CD4-positive, alpha-beta T cell treated with Interleukin-1 beta for 1 hour (primary cell): ENCODE data around the gene SIGLEC5.

Experiments used
- DNase-seq, 2 donors: peaks; one replicate each; pipeline ENCODE4 v3.0.0-alpha.2; 2020 to 2022

Gene SIGLEC5

GRCh38 chr19:51630315-51630714 is at the start of gene SIGLEC5:
TSS of gene SIGLEC5 (minus strand) at chr19:51630401. CDS start at chr19:51630335, 66 bp downstream.
- peak in 1 of 2 donors; percentile 10 for DNase-seq

DNA sequence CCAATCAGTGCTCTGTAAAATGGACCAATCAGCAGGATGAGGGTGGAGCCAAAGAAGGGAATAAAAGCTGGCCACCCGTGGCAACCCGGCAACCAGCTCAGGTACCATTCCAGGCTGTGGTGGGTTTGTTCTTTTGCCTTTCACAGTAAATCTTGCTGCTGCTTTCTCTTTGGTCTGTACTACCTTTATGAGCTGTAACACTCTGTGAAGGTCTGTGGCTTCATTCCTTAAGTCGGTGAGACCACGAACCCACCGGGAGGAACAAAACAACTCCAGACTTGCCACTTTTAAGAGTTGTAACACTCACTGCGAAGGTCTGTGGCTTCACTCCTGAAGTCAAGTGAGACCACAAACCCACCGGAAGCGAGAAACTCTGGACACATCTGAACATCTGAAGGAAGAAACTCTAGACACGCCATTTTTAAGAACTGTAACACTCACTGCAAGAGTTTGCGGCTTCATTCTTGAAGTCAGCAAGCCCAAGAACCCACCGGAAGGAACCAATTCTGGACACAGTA is 46.4 kb upstream of the SIGLEC5 start:
- DNase-seq, result peak; percentile 25 to 45

GRCh38 chr19:51675911-51676565 is 45.8 kb upstream of the SIGLEC5 start:
- DNase-seq, result peak; percentile 16 to 24

DNA sequence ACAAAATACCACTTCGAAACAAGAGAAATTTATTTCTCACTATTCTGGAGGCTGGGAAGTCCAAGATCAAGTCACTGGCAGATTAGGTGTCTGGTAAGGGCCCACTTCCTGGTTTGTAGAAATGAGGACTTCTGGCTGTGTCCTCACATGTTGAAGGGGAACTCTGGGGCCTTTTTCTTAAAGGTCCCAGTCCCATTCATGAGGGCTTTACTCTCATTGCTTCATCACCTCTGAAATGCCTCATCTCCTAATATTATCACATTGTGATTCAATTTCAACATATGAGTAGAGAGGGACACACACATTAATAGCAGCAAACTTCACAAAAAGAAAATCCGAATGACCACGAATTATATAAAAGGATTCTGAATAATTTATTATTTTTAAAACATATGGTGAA is 38.0 kb upstream of the SIGLEC5 start:
- DNase-seq, result no peak

DNA sequence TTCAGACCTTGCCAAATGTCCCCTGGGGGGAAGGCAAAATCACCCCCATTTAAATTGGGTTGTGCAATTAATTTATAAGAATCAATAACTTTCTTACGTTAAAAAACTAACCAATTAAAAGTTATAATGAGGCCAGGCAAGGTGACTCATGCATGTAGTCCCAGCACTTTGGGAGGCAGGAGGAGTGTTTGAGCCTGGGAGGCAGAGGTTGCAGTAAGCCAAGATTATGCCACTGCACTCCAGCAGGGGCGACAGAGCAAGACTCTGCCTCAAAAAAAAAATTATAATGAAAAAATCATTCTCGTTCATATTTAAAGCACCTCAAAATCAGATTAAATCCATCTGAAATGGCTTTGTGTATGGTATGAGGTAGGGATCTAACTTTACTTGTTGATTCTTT is 34.8 kb upstream of the SIGLEC5 start:
- no peak for DNase-seq

DNA sequence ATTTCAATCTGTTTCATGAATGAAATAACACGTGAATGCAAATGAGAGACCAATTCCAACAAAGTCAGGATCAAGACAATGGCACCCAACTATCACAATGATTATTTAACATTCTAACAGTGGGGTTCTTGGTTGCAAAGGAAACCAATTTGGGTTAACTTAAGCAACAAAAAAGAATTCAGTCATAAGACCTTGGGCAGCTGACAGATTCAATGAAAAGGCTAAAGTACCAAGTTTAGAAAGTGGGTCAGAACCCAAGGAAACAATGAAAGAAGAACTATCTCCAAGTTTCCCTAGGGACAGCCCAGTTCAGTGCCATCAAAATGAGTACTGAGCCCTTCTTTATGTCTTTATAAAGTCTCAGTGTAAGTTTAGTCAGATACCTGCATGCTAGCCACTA is 33.9 kb upstream of the SIGLEC5 start:
- DNase-seq, result no peak

- DNase-seq, result no peak
Measured at GRCh38 chr19:51663650-51664049, 33.4 kb upstream of the SIGLEC5 start.

DNA sequence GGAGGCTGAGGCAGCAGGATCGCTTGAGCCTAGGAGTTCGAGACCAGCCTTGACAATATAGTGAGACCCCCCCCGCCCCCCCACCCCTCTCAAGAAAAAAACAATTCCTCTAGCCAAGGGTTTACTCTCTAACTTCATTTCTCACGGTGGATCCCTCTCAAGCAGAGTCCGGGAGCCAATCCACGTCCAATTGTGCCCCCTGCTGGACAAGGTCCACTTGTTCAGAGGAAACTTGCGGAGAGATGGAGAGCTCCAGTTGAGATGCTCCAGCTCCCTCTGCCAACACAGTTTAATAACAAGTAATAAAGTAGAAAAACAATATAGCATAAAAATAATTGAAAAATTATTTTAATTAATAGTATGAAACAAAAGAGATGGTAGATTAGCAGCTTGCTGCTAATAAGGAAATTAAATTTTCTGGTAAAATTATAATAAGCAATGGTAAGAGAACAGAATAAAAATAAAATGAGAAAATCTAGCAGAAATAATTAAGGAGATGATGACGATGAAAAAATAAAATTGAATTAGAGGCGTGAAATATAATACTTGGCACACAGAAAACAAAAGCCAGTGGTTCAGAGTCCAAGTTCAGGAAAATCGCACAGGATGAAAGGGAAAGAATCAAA is 30.9 kb upstream of the SIGLEC5 start:
- DNase-seq, result peak; percentile 42 to 53

GRCh38 chr19:51654783-51655182 is 24.6 kb upstream of the SIGLEC5 start:
- DNase-seq, result no peak

DNA sequence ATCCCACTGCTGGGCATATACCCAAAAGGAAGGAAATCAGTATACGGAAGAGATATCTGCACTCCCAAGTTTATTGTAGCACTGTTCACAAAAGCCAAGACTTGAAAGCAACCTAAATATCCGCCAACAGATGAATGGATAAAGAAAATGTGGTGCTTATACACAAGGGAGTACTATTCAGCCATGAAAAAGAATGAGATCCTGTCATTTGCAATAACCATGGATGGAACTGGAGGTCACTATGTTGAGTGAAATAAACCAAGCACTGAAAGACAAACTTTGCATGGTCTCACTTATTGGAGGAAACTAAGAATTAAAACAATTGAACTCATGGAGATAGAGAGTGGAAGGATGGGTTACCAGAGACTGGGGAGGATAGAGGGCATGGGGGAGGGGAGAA is 23.0 kb upstream of the SIGLEC5 start:
- DNase-seq, result no peak

DNA sequence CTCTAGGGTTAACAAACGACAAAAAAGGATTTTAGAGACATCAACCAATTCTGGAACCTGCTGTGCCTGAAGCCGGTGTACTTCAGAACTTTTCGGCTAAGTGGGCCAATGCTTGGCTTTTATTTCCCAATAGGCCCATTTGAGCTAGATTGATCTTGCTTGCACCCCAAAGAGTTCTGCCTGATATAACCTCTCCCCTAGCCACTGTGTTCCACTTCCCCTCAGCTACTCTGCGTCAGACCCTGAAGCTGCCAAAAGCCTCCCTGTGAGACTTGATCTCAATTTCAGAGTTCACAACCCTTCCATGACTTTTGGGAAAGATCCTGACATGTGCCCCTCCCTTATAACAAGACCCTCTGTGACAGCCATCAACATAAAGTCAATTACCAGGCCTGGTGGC is 22.1 kb upstream of the SIGLEC5 start:
- DNase-seq, result no peak

DNA sequence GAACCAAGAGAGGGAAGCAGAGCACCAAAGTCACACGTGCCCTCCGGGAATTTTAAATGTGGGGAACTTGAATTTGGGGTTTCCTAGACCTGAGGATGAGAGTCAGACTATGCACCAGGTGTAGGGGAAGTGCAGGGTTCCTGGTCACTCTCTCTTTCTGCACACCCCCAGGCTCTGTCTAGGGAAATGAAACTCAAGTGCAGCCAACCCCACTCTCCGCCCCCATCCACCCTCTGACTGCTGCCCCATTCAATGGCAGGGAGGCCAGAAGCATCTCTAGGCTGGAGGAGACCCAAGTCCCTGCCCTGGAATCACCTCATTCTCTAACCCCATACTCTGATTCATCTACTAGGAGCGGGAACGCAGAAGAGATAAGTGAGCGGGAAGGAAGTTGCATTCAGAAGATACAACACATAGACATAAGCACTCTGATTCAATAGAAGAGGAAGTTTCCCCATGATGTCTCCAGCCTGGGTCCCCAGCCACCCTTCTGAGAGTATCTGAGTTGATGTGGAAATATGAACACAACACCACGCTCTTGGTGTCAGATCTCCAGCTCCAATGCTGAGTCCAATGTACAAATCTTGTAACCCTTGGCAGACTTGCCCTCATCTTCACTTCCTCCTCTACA is 21.1 kb upstream of the SIGLEC5 start:
- peak in 1 of 2 donors; percentile 60 for DNase-seq

DNA sequence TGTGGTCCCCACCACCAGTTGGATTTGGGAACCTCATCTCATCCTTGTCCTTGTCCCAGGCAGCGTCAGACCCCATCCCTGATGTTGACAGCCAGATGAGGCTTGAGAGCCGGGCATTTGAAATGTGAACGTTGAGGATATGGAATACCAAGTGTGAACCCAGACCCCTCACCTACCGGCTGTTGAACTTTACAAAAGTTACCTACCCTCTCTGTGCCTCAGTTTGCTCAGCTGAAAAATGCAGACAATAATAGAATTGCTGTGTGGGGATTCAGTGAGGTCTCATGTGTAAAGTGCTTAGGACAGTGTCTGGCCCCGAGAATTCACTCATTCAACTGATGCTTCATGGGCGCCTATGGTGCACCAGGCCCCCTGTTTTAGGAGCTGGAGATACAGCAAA is 17.1 kb upstream of the SIGLEC5 start:
- DNase-seq, result no peak

- DNase-seq, result peak in 1 of 2 donors; percentile 37
Measured at GRCh38 chr19:51646730-51647129, 16.5 kb upstream of the SIGLEC5 start, which contains the start of gene SIGLEC14. TSS of gene SIGLEC14 (minus strand) at chr19:51646825. CDS start at chr19:51646759, 66 bp downstream.

DNA sequence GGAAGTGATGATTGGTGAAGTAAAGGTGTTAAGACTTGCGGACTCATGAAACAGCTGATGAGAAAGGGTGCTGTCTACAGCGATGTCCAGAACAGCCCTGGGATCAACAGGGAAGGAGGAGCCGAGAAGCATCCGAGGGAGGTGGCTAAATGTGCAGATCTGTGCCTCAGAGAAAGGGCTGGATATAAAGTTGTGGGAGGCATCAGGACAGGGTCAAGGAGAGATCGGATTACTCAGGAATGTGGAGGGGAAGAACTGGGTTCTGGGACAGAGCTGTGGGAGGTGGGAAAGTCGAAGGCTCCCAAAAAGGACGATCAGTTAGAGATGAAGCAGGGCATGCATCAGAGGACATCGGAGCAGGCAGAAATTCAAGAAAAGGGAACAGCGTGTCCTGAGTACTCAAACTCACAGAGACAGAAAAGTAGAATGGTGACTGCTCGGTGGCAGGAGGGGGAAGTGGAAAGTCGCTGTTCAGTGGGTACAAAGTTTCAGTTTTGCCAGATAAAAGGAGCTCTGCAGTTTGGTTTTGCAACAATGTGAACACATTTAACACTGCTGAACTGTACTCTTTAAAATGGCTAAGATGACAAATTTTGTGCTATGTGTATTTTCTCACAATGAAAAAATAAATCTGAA is 14.6 kb upstream of the SIGLEC5 start:
- no peak for DNase-seq

GRCh38 chr19:51641648-51642047 is 11.4 kb upstream of the SIGLEC5 start:
- DNase-seq, result no peak

- no peak for DNase-seq
Measured at GRCh38 chr19:51640386-51640785, 10.2 kb upstream of the SIGLEC5 start.

DNA sequence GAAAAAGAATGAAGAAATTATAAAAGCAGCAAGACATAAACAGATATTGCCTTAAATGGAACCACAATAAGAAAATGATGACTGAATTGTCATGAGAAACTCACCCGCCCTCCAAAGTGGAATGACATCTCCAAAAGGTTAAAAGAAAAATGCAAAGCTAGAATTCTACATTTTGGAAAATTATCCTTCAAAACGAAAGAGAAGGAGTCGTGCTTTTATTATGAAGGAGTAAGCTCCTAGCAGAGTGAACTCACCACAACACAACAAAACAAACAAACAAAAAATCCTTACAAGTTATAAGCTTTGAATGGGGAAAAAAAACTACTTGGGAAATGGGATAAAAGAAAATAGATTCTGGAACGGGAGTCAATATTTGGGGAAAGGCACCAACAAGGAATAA is 9.7 kb upstream of the SIGLEC5 start:
- no peak for DNase-seq

DNA sequence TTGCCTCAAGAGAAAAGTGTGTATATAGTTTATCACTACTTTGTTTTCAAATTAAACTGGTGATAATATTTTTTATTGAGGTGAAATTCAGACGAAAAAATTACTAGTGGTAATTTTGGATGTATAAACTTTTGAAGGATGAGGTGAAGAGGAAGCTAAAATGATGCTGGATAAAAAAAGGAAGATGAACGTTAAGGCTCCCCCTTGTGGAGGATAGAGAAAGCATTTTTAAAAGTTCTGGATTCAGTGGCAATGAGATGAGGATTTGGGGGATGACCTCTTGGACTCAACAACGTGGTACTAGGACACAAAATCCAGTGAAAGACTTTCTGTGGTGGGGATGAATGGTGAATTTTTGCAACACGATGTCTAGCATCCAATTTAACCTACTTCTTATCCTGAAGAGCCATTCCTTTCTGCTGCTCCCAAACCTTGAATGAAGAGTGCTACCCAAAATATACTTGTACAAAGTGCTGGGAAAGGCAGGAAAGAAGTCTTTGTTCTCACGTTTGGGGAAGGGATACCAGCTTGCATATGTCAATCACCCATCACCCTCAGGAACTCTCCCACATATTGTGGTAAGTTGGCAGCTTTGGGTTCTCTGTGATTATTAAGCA is 7.3 kb upstream of the SIGLEC5 start:
- no peak for DNase-seq

GRCh38 chr19:51632126-51632525 is 1.9 kb upstream of the SIGLEC5 start:
- DNase-seq, result no peak

GRCh38 chr19:51628153-51628939 is 1.9 kb downstream of the SIGLEC5 start:
- no peak for DNase-seq

- no peak for DNase-seq
Measured at GRCh38 chr19:51627491-51628138, 2.6 kb downstream of the SIGLEC5 start.
